IMR-90 (cell line): ENCODE data around the gene ENOX1. TPM values are rescaled to one million over a fixed set of nuclear protein-coding genes. Genes with fewer than 3 reads are reported as not detected.

Experiments
- ATAC-seq: fragments of 200-7000 bp; cut with Tn5 transposase; 2 replicates; pipeline ENCODE4 v1.9.1; 2020; ENCODE audit warnings: low read depth, mild to moderate bottlenecking, moderate library complexity
- BruUV-seq: library from RNA; stranded (reverse); fragments of 400-500 nt; replicated peaks from 2 replicates; lab custom pipeline; 2021; lab: Mats Ljungman, UMichigan
- CTCF ChIA-PET: fragments of 300-600 bp; formaldehyde crosslinking; extraction: SDS; loops from one replicate; lab custom pipeline; 2021; ENCODE audit warnings: antibody characterized with exemption; lab: Yijun Ruan, JAX
- POLR2A ChIA-PET: fragments of 300-600 bp; sonication (Branson Sonifier 250); formaldehyde crosslinking; loops from one replicate; lab custom pipeline; 2022; ENCODE audit warnings: antibody characterized with exemption; ENCODE audit not compliant: unreplicated experiment; lab: Charles Lee
- DNase-seq: peaks from one replicate; pipeline ENCODE4 v3.0.0; 2013
- H2AFZ ChIP-seq: replicated peaks from 2 replicates; pipeline ENCODE3; 2013; ENCODE audit warnings: low read length, mild to moderate bottlenecking; ENCODE audit not compliant: poor library complexity
- H2AK5ac ChIP-seq: 2 replicates; pipeline ENCODE4 v1.6.1; 2013; ENCODE audit warnings: low read depth, low read length, inconsistent platforms
- H2AK9ac ChIP-seq: replicated peaks from 2 replicates; pipeline ENCODE3; 2013; ENCODE audit warnings: mild to moderate bottlenecking, low read depth, low read length, moderate library complexity; ENCODE audit not compliant: poor library complexity
- H2BK120ac ChIP-seq: 2 replicates; pipeline ENCODE4 v1.6.1; 2013; ENCODE audit warnings: low read depth, low read length, inconsistent platforms
- H2BK15ac ChIP-seq: 3 replicates; pipeline ENCODE4 v1.6.1; 2013; ENCODE audit warnings: low read depth, low read length, inconsistent platforms
- H2BK20ac ChIP-seq: 2 replicates; pipeline ENCODE4 v1.6.1; 2013; ENCODE audit warnings: low read depth, mild to moderate bottlenecking, inconsistent platforms, low read length, moderate library complexity
- H2BK5ac ChIP-seq: 2 replicates; pipeline ENCODE4 v1.6.1; 2013; ENCODE audit warnings: mild to moderate bottlenecking, low read depth, low read length, inconsistent platforms; ENCODE audit not compliant: poor library complexity, severe bottlenecking
- H3K14ac ChIP-seq: replicated peaks from 2 replicates; pipeline ENCODE4 v1.6.1; 2013; ENCODE audit warnings: low read depth, low read length, inconsistent platforms
- H3K18ac ChIP-seq: 2 replicates; pipeline ENCODE4 v1.6.1; 2013; ENCODE audit warnings: low read depth, low read length, control low read depth
- H3K23ac ChIP-seq: 2 replicates; pipeline ENCODE4 v1.6.1; 2013; ENCODE audit warnings: low read depth, low read length, inconsistent platforms
- H3K27ac ChIP-seq: 2 replicates; pipeline ENCODE4 v1.5.1; 2013; ENCODE audit warnings: mild to moderate bottlenecking, control low read depth, low read length; ENCODE audit not compliant: insufficient read depth
- H3K27me3 ChIP-seq: 2 replicates; pipeline ENCODE4 v1.6.1; 2013; ENCODE audit warnings: low read length; ENCODE audit not compliant: control insufficient read depth, insufficient read depth
- H3K36me3 ChIP-seq: 2 replicates; pipeline ENCODE4 v1.6.1; 2013; ENCODE audit warnings: low read length, mixed read lengths; ENCODE audit not compliant: control insufficient read depth, insufficient read depth
- H3K4ac ChIP-seq: 2 replicates; pipeline ENCODE4 v1.6.1; 2013; ENCODE audit warnings: low read depth, low read length, inconsistent platforms
- H3K4me1 ChIP-seq: 2 replicates; pipeline ENCODE4 v1.6.1; 2013; ENCODE audit warnings: low read length, mixed read lengths; ENCODE audit not compliant: control insufficient read depth, insufficient read depth
- H3K4me2 ChIP-seq: 2 replicates; pipeline ENCODE4 v1.6.1; 2013; ENCODE audit warnings: low read depth, mild to moderate bottlenecking, control low read depth, low read length, moderate library complexity
- H3K4me3 ChIP-seq: 2 replicates; pipeline ENCODE4 v1.5.1; 2013; ENCODE audit warnings: low read depth, mild to moderate bottlenecking, control low read depth, low read length, moderate library complexity; ENCODE audit not compliant: insufficient read depth
- H3K56ac ChIP-seq: 2 replicates; pipeline ENCODE4 v1.6.1; 2013; ENCODE audit warnings: low read length, inconsistent platforms; ENCODE audit not compliant: insufficient read depth; ENCODE audit errors: extremely low read depth
- H3K79me1 ChIP-seq, 2 experiments: 2 replicates each; pipeline ENCODE4 v1.6.1; 2013; ENCODE audit warnings: low read length in 2 of 2, inconsistent platforms in 1 of 2, low read depth in 1 of 2
- H3K9ac ChIP-seq: 2 replicates; pipeline ENCODE4 v1.6.1; 2013; ENCODE audit warnings: low read depth, low read length, control low read depth
- H3K9me1 ChIP-seq: 2 replicates; pipeline ENCODE4 v1.6.1; 2013; ENCODE audit warnings: low read length, inconsistent platforms; ENCODE audit not compliant: insufficient read depth
- H3K9me3 ChIP-seq: 2 replicates; pipeline ENCODE4 v1.6.1; 2013; ENCODE audit warnings: low read length; ENCODE audit not compliant: control insufficient read depth, insufficient read depth
- H4K20me1 ChIP-seq: 2 replicates; pipeline ENCODE4 v1.6.1; 2013; ENCODE audit warnings: low read length, inconsistent platforms; ENCODE audit not compliant: insufficient read depth
- H4K5ac ChIP-seq: 2 replicates; pipeline ENCODE4 v1.6.1; 2013; ENCODE audit warnings: mild to moderate bottlenecking, low read depth, low read length, control low read depth
- H4K8ac ChIP-seq, 2 experiments: 2 replicates each; pipeline ENCODE4 v1.6.1; 2013; ENCODE audit warnings: low read depth in 2 of 2, low read length in 2 of 2, control low read depth in 1 of 2, inconsistent platforms in 1 of 2
- H4K91ac ChIP-seq: 2 replicates; pipeline ENCODE4 v1.6.1; 2013; ENCODE audit warnings: low read depth, low read length, inconsistent platforms; ENCODE audit not compliant: insufficient read depth
- BHLHE40 ChIP-seq: fragments of 150-350 bp; IDR thresholded peaks from 2 replicates; pipeline ENCODE4 v1.6.1; 2016; ENCODE audit warnings: mild to moderate bottlenecking, low read depth, low read length
- CEBPB ChIP-seq: IDR thresholded peaks from 2 replicates; pipeline ENCODE4 v1.6.1; 2012; ENCODE audit warnings: low read depth, low read length, improper control_type of control experiment
- CHD1 ChIP-seq: IDR thresholded peaks from 2 replicates; pipeline ENCODE4 v1.6.1; 2012; ENCODE audit warnings: low read depth, low read length, improper control_type of control experiment
- FOS ChIP-seq: fragments of 150-350 bp; IDR thresholded peaks from 2 replicates; pipeline ENCODE4 v1.6.1; 2016; ENCODE audit warnings: low read depth, low read length
- MAFK ChIP-seq: IDR thresholded peaks from 2 replicates; pipeline ENCODE4 v1.6.1; 2012; ENCODE audit warnings: low read depth, low read length, improper control_type of control experiment
- MAZ ChIP-seq: IDR thresholded peaks from 2 replicates; pipeline ENCODE4 v1.6.1; 2012; ENCODE audit warnings: low read depth, mild to moderate bottlenecking, low read length, improper control_type of control experiment, moderate library complexity, borderline replicate concordance
- MXI1 ChIP-seq: IDR thresholded peaks from 2 replicates; pipeline ENCODE4 v1.6.1; 2012; ENCODE audit warnings: low read depth, mild to moderate bottlenecking, low read length, moderate library complexity, borderline replicate concordance
- NFE2L2 ChIP-seq: fragments of 150-350 bp; IDR thresholded peaks from 2 replicates; pipeline ENCODE4 v1.6.1; 2016; ENCODE audit warnings: low read depth, mild to moderate bottlenecking, low read length
- POLR2A ChIP-seq: IDR thresholded peaks from 2 replicates; pipeline ENCODE4 v1.6.1; 2012; ENCODE audit warnings: mild to moderate bottlenecking, low read depth, low read length
- RAD21 ChIP-seq: IDR thresholded peaks from 2 replicates; pipeline ENCODE4 v1.6.1; 2012; ENCODE audit warnings: low read length, improper control_type of control experiment
- RCOR1 ChIP-seq: IDR thresholded peaks from 2 replicates; pipeline ENCODE4 v1.6.1; 2012; ENCODE audit warnings: mild to moderate bottlenecking, low read length, improper control_type of control experiment; ENCODE audit not compliant: insufficient replicate concordance
- RFX5 ChIP-seq: IDR thresholded peaks from 2 replicates; pipeline ENCODE4 v1.8.0; 2012; ENCODE audit warnings: low read depth, mild to moderate bottlenecking, low read length, moderate library complexity
- SMC3 ChIP-seq: fragments of 150-350 bp; IDR thresholded peaks from 2 replicates; pipeline ENCODE4 v1.6.1; 2016; ENCODE audit warnings: low read depth, mild to moderate bottlenecking, antibody characterized with exemption, low read length, moderate library complexity
- WGBS, 2 experiments: methylation state at CpG; one replicate each; pipeline versions ENCODE4 v1.1.5 to v1.1.7; 2013; ENCODE audit warnings: missing lambda C conversion rate in 2 of 2; ENCODE audit not compliant: insufficient read length in 1 of 2; ENCODE audit errors: extremely low coverage in 2 of 2; 5-methylcytosine and 5-hydroxymethylcytosine counted together
- dilution Hi-C: fragments of 300-500 bp; cut with HindIII; formaldehyde crosslinking; loops from one replicate; pipeline ENCODE4 v1.14.3; 2018; ENCODE audit warnings: low sequenced_read_pairs; ENCODE audit not compliant: unreplicated experiment
- in situ Hi-C: fragments of 300-500 bp; cut with MboI; formaldehyde crosslinking; loops from 3 replicates; pipeline ENCODE4 v1.14.3; 2019; ENCODE audit warnings: low sequenced_read_pairs, inconsistent platforms, mixed read lengths
- intact Hi-C: fragments of 100-400 bp; cut with micrococcal nuclease; formaldehyde crosslinking; loops from 2 replicates; pipeline ENCODE4 v1.10.0; 2022
- polyA plus RNA-seq, 3 experiments: library from polyadenylated mRNA; depleted of rRNA; stranded (reverse); fragments of >200 nt; gene quantifications; 2 replicates each; pipeline ENCODE4 v1.2.3, GENCODE V29; 2012; ENCODE audit warnings: low replicate concordance in 1 of 3
- total RNA-seq: library from RNA; depleted of rRNA; stranded (reverse); fragments of >200 nt; gene quantifications from 2 replicates; pipeline ENCODE4 v1.2.3, GENCODE V29; 2012
- TF ChIP-seq, protein P1 (sequence below): fragments of 150-350 bp; IDR thresholded peaks from 2 replicates; pipeline ENCODE4 v1.6.1; 2017; ENCODE audit warnings: mild to moderate bottlenecking, antibody characterized with exemption, low read length, low read depth
- TF ChIP-seq, protein P2 (sequence below): fragments of 150-350 bp; IDR thresholded peaks from 2 replicates; pipeline ENCODE4 v1.6.1; 2016; ENCODE audit warnings: low read depth, mild to moderate bottlenecking, low read length, moderate library complexity, borderline replicate concordance
- TF ChIP-seq, protein P3 (sequence below): conservative IDR thresholded peaks from 2 replicates; pipeline ENCODE4 v1.5.1; 2012; ENCODE audit warnings: mild to moderate bottlenecking, low read depth, low read length, improper control_type of control experiment

The ENOX1 gene
- total and polyA plus RNA-seq, 2 of the 4 experiments (the other 2 are of a cell fraction) = 0.99 to 1.3 TPM

DNA sequence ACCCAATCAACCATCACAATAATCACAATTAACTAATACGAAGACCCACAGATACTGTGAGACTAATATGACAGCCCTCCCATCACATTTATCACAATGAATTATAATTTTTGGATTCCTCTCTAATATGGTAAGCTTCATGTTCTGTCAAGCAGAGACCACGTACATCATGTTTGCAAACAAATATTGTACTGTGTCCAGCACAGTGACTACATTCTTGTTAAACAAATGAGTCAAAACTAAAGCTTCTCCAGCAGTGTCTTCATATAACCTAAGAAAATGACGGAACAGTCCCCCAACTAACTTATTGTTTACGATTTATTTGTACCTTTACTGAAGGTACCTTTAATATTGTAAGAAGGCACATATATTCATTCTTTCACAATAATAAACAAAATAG, 292.6 kb downstream of the ENOX1 start:
- no peak overlapping the region for H3K18ac ChIP-seq
- no TSS peak for BruUV-seq
- no peak overlapping the region for H2BK20ac ChIP-seq

More for the DNA sequence above, 292.6 kb downstream of the ENOX1 start:
- Histone ChIP-seq H3K9me3 (no peaks in the 10 kb centered on the region), H3K4me3 (no peak overlapping the region), H2BK15ac (no peak overlapping the region), H3K9ac (no peak overlapping the region), H3K36me3 (no peaks in the 10 kb centered on the region), H3K4ac (no peak overlapping the region), H3K27ac (no peak overlapping the region), H3K14ac (no peak overlapping the region), H4K8ac (no peak overlapping the region), H4K91ac (no peak overlapping the region), H2AFZ (no peak overlapping the region), H2AK5ac (no peak overlapping the region), H2AK9ac (no peak overlapping the region), H2BK5ac (no peak overlapping the region), H3K4me1 (no peaks in the 10 kb centered on the region), H3K4me2 (no peak overlapping the region), H3K56ac (no peak overlapping the region), H3K9me1 (no peaks in the 10 kb centered on the region), H4K5ac (no peak overlapping the region), H3K79me1 (no peaks in the 10 kb centered on the region), H4K20me1 (no peaks in the 10 kb centered on the region), H3K27me3 (no peaks in the 10 kb centered on the region), H2BK120ac (no peak overlapping the region), H3K23ac (no peak overlapping the region)
- no peak for TF ChIP-seq CHD1
- TF ChIP-seq CEBPB = no peak
- no peak for TF ChIP-seq RAD21
- TF ChIP-seq, protein P1, sequence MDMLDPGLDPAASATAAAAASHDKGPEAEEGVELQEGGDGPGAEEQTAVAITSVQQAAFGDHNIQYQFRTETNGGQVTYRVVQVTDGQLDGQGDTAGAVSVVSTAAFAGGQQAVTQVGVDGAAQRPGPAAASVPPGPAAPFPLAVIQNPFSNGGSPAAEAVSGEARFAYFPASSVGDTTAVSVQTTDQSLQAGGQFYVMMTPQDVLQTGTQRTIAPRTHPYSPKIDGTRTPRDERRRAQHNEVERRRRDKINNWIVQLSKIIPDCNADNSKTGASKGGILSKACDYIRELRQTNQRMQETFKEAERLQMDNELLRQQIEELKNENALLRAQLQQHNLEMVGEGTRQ = no peak
- TF ChIP-seq, protein P2, sequence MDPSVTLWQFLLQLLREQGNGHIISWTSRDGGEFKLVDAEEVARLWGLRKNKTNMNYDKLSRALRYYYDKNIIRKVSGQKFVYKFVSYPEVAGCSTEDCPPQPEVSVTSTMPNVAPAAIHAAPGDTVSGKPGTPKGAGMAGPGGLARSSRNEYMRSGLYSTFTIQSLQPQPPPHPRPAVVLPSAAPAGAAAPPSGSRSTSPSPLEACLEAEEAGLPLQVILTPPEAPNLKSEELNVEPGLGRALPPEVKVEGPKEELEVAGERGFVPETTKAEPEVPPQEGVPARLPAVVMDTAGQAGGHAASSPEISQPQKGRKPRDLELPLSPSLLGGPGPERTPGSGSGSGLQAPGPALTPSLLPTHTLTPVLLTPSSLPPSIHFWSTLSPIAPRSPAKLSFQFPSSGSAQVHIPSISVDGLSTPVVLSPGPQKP = no peak
- no peak for TF ChIP-seq MAZ
- TF ChIP-seq RFX5 = no peak
- no peak for TF ChIP-seq SMC3
- TF ChIP-seq, protein P3, sequence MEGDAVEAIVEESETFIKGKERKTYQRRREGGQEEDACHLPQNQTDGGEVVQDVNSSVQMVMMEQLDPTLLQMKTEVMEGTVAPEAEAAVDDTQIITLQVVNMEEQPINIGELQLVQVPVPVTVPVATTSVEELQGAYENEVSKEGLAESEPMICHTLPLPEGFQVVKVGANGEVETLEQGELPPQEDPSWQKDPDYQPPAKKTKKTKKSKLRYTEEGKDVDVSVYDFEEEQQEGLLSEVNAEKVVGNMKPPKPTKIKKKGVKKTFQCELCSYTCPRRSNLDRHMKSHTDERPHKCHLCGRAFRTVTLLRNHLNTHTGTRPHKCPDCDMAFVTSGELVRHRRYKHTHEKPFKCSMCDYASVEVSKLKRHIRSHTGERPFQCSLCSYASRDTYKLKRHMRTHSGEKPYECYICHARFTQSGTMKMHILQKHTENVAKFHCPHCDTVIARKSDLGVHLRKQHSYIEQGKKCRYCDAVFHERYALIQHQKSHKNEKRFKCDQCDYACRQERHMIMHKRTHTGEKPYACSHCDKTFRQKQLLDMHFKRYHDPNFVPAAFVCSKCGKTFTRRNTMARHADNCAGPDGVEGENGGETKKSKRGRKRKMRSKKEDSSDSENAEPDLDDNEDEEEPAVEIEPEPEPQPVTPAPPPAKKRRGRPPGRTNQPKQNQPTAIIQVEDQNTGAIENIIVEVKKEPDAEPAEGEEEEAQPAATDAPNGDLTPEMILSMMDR = no peak
- no peak for TF ChIP-seq RCOR1
- TF ChIP-seq NFE2L2 = no peak
- TF ChIP-seq POLR2A = no peak
- TF ChIP-seq FOS = no peak
- no peak for TF ChIP-seq MXI1
- no peak for TF ChIP-seq MAFK
- TF ChIP-seq BHLHE40 = no peak
- WGBS, 2 experiments = 83% methylated on average over 1 of the region's 4 CpGs; no CpG with 5 or more reads in 1 of the 2 experiments
- no peak for ATAC-seq
- in situ Hi-C loops = no loop called here
- POLR2A ChIA-PET = no interaction called here
- DNase-seq = no peak
- intact Hi-C loops = no loop called here
- CTCF ChIA-PET = interaction anchor here (1.0 kb wide), 1 partner anchor 64 kb away, joined by 3 read pairs; no protein-coding TSS in a partner anchor
- dilution Hi-C loops = no loop called here
